Esophagus squamous epithelium (tissue), 4 donors: ENCODE data around the gene WNT1.
A peak's percentile ranks its signal among the peaks of the same experiment; 100 is the strongest.

Experiments used
- POLR2A ChIP-seq, 4 donors: fragments of 450-650 bp; IDR thresholded peaks; one replicate each; pipeline ENCODE4 v1.6.1; 2017; ENCODE audit warnings: antibody characterized with exemption in 4 of 4, mild to moderate bottlenecking in 4 of 4, moderate library complexity in 3 of 4
- TF ChIP-seq, protein P1 (sequence below), 6 experiments: fragments of 450-650 bp in 4 of 6; fragments of 200-600 bp in 2 of 6; sonication (generic) in 2 of 6; IDR thresholded peaks; one replicate each; pipeline ENCODE4 v1.5.1; 2016 to 2019; ENCODE audit warnings: antibody characterized with exemption in 6 of 6, mild to moderate bottlenecking in 4 of 6, moderate library complexity in 4 of 6

GRCh38 chr12:48973941-48974673 lies 4.0 kb upstream of the WNT1 start:
- TF ChIP-seq, protein P1, sequence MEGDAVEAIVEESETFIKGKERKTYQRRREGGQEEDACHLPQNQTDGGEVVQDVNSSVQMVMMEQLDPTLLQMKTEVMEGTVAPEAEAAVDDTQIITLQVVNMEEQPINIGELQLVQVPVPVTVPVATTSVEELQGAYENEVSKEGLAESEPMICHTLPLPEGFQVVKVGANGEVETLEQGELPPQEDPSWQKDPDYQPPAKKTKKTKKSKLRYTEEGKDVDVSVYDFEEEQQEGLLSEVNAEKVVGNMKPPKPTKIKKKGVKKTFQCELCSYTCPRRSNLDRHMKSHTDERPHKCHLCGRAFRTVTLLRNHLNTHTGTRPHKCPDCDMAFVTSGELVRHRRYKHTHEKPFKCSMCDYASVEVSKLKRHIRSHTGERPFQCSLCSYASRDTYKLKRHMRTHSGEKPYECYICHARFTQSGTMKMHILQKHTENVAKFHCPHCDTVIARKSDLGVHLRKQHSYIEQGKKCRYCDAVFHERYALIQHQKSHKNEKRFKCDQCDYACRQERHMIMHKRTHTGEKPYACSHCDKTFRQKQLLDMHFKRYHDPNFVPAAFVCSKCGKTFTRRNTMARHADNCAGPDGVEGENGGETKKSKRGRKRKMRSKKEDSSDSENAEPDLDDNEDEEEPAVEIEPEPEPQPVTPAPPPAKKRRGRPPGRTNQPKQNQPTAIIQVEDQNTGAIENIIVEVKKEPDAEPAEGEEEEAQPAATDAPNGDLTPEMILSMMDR (IDR thresholded peaks at IDR 0.05) = peak in 5 of 6 experiments; percentile 7 to 45 (median 30)
- no peak for TF ChIP-seq POLR2A (IDR thresholded peaks at IDR 0.05)
